ENCODE results near the gene YY2. TPM values are rescaled to one million over a fixed set of nuclear protein-coding genes. Genes with fewer than 3 reads are reported as not detected.
A peak's percentile ranks its signal among the peaks of the same experiment; 100 is the strongest.
"Not testable (repeated sequence)": the region's sequence is repeated elsewhere in the genome, so short reads cannot be mapped to it uniquely, and the experiment has no call there.

The YY2 gene
- total RNA-seq, 4 donors from 2014 or later: 1.2 to 2.4 (median 1.6) TPM; not detected in 1

DNA sequence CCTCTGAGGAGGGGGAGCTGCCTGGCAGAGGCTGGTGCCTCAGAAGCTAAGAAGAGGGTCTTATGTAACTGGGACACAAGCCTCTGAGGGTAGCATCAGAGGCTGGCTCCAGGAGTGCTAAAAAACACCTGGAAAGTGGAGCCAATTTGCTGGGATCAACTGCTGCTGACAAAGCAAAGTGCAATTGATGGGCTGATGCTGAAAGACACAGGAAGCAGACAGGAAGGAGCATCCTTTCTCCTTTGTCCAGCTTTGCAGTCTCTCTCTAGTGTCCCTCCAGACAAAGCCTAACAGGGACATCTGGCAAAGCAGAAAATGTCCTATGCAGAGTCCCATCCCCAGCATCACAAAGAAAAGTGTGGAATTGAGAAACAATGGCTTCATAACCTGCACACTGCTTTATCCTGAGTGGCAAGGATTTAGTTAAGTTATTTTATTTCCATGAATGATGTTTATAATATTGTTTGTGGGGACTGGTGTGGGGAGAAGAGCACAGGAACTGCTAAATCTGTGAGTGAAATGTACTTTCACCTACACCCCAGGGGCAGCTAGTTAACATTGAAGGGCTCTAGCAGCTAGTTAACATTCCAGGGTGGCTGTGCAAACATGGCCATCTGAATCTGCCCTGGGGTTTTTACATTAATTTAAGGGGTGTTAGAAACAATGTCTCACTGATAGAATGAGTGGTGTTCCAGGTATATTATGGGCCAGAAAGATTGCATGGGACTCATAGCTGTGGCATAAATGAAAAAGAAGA, 42.0 kb upstream of the YY2 start:
- H3K4me1 ChIP-seq: no peaks in the 10 kb centered on the region
- no peaks in the 10 kb centered on the region for H3K27me3 ChIP-seq
- H3K36me3 ChIP-seq: no peaks in the 10 kb centered on the region
- H3K27ac ChIP-seq: no peak overlapping the region
- H3K4me3 ChIP-seq: no peak overlapping the region
- no peaks in the 10 kb centered on the region for H3K9me3 ChIP-seq
- DNase-seq: no peak
- intact Hi-C loops (cut with DNase I; ENCODE audit: low total_unique reads): no loop called here
- TF ChIP-seq EP300 (IDR thresholded peaks at IDR 0.05; ENCODE audit: low read depth): no peak
- TF ChIP-seq POLR2AphosphoS5 (IDR thresholded peaks at IDR 0.05): no peak
- TF ChIP-seq, protein P1, sequence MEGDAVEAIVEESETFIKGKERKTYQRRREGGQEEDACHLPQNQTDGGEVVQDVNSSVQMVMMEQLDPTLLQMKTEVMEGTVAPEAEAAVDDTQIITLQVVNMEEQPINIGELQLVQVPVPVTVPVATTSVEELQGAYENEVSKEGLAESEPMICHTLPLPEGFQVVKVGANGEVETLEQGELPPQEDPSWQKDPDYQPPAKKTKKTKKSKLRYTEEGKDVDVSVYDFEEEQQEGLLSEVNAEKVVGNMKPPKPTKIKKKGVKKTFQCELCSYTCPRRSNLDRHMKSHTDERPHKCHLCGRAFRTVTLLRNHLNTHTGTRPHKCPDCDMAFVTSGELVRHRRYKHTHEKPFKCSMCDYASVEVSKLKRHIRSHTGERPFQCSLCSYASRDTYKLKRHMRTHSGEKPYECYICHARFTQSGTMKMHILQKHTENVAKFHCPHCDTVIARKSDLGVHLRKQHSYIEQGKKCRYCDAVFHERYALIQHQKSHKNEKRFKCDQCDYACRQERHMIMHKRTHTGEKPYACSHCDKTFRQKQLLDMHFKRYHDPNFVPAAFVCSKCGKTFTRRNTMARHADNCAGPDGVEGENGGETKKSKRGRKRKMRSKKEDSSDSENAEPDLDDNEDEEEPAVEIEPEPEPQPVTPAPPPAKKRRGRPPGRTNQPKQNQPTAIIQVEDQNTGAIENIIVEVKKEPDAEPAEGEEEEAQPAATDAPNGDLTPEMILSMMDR (IDR thresholded peaks at IDR 0.05): no peak
- TF ChIP-seq POLR2A (IDR thresholded peaks at IDR 0.05): no peak
- in situ Hi-C loops (cut with MboI; ENCODE audit: low pct_ligation_motif_present in 1 of 4, low pct_unique_long_range_greater_than_20kb in 1 of 4, low sequenced_read_pairs in 3 of 4): no loop called here

DNA sequence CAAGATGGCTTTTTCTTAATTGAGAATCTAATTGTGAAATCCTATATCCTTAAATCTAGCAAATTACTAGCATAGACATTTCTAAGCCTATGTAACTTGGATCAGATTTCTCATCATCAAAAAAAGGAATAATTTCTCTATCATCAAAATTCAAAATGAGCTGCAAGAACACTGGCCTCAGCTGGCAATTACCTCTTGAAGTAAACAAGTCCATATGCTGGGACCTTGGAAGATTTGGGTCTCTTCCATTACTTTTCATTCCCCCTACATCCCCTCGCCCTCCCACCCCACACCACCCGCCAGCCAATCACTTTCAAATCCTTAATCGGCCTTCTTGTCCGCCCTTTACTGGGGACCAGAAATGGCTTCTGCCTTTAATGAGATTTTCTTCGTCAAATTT, 39.7 kb upstream of the YY2 start:
- Histone ChIP-seq H3K36me3 (no peaks in the 10 kb centered on the region), H3K9me3 (no peaks in the 10 kb centered on the region), H3K27me3 (no peaks in the 10 kb centered on the region), H3K4me1 (no peaks in the 10 kb centered on the region), H3K27ac (no peak overlapping the region), H3K4me3 (no peak overlapping the region)
- 70 to 87% methylated on average over 2 to 5 of the region's 5 CpGs for WGBS, 2 donors (ENCODE audit: low coverage in 1 of 2)
- intact Hi-C loops (cut with DNase I; ENCODE audit: low total_unique reads): no loop called here
- DNase-seq: no peak
- TF ChIP-seq, protein P1 (IDR thresholded peaks at IDR 0.05): no peak
- TF ChIP-seq POLR2AphosphoS5 (IDR thresholded peaks at IDR 0.05) (no peak), POLR2A (IDR thresholded peaks at IDR 0.05) (no peak)
- in situ Hi-C loops (cut with MboI; ENCODE audit: low pct_ligation_motif_present in 1 of 4, low pct_unique_long_range_greater_than_20kb in 1 of 4, low sequenced_read_pairs in 3 of 4): no loop called here

DNA sequence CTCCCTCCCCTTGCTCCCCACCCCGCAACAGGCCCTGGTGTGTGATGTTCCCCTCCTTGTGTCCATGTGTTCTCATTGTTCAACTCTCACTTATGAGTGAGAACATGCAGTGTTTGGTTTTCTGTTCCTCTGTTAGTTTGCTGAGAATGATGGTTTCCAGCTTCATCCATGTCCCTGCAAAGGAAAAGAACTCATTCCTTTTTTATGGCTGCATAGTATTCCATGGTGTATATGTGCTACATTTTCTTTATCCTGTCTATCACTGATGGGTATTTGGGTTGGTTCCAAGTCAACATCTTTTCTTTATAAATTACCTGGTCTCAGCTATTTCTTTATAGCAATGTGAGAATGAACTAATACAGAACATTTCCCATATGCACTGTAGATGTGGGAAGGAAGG, 35.6 kb upstream of the YY2 start:
- H3K27ac ChIP-seq; H3K4me3 ChIP-seq; H3K36me3 ChIP-seq; intact Hi-C loops (cut with DNase I; ENCODE audit: low total_unique reads); H3K27me3 ChIP-seq; H3K4me1 ChIP-seq; DNase-seq; H3K9me3 ChIP-seq; in situ Hi-C loops (cut with MboI; ENCODE audit: low pct_ligation_motif_present in 1 of 4, low pct_unique_long_range_greater_than_20kb in 1 of 4, low sequenced_read_pairs in 3 of 4): not testable (repeated sequence)
- WGBS, 2 donors (ENCODE audit: low coverage in 1 of 2): 81% methylated on average over 1 of the region's 1 CpG; no CpG with 5 or more reads in 1 of the 2 donors

DNA sequence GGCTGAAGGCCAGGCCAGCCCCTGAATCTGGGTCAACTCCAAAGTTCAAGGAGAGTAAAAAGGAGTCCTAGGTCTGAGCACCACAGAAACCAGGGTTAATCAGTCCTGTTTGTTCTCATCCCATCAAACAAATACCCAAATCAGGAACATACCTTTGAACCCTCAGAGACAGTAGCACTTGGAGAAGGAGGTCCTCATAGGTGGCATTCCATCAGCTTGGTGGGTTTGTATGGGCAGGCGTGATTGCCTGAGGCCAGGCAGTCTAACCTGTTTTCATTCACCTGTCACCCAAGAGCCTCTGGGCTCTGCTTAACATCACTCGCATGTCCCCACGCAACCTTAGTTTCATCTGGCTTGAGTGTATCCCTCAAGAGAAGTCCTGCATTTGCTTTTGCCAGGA, 33.9 kb upstream of the YY2 start:
- no peaks in the 10 kb centered on the region for H3K27me3 ChIP-seq
- H3K36me3 ChIP-seq: no peaks in the 10 kb centered on the region
- in situ Hi-C loops (cut with MboI; ENCODE audit: low pct_ligation_motif_present in 1 of 4, low pct_unique_long_range_greater_than_20kb in 1 of 4, low sequenced_read_pairs in 3 of 4) (no loop called here), intact Hi-C loops (cut with DNase I; ENCODE audit: low total_unique reads) (no loop called here)
- H3K4me3 ChIP-seq: no peak overlapping the region
- H3K4me1 ChIP-seq: no peaks in the 10 kb centered on the region
- WGBS, 2 donors (ENCODE audit: low coverage in 1 of 2): 90% methylated on average over 3 of the region's 3 CpGs; no CpG with 5 or more reads in 1 of the 2 donors
- no peaks in the 10 kb centered on the region for H3K9me3 ChIP-seq
- no peak for TF ChIP-seq POLR2A (IDR thresholded peaks at IDR 0.05)
- peak in 2 of 3 donors; percentile 43 to 77 for TF ChIP-seq POLR2AphosphoS5 (IDR thresholded peaks at IDR 0.05)
- H3K27ac ChIP-seq: no peak overlapping the region
- no peak for DNase-seq

DNA sequence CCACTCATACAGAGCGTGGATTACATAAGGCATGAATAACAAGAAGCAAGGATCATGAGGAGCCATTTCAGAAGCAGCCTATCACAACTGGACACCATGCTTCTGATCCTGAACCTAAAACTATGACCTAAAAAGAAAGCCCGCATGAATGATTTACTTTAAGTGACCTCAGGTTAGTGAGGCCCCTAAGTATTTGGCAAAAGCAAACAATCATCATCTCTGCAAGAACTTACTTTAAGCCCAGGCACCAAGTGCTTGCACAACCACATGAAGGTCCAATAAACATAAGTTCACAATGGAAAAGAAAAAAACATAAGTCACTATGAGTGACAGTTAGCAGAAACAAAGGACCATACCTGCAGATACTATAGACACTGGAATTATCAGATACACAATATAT, 24.3 kb upstream of the YY2 start:
- Histone ChIP-seq H3K4me3 (no peak overlapping the region), H3K27me3 (no peaks in the 10 kb centered on the region), H3K4me1 (no peaks in the 10 kb centered on the region), H3K27ac (no peak overlapping the region), H3K9me3 (no peaks in the 10 kb centered on the region), H3K36me3 (no peaks in the 10 kb centered on the region)
- intact Hi-C loops (cut with DNase I; ENCODE audit: low total_unique reads): no loop called here
- no peak for TF ChIP-seq POLR2AphosphoS5 (IDR thresholded peaks at IDR 0.05)
- TF ChIP-seq POLR2A (IDR thresholded peaks at IDR 0.05): no peak
- TF ChIP-seq EP300 (IDR thresholded peaks at IDR 0.05; ENCODE audit: low read depth): no peak
- TF ChIP-seq, protein P1 (IDR thresholded peaks at IDR 0.05): no peak
- in situ Hi-C loops (cut with MboI; ENCODE audit: low pct_ligation_motif_present in 1 of 4, low pct_unique_long_range_greater_than_20kb in 1 of 4, low sequenced_read_pairs in 3 of 4): loop anchor here in 1 of 4 donors (25.0 kb wide), 1 partner anchor 106 kb away; the partner anchor contains the start of gene SMS
- DNase-seq: no peak
- WGBS, 2 donors (ENCODE audit: low coverage in 1 of 2): 75% methylated on average over 2 of the region's 2 CpGs; no CpG with 5 or more reads in 1 of the 2 donors

Measured in transverse colon (tissue), 4 donors.